Nephron (organoid): ENCODE measurements around the gene LIMCH1.

Source experiments
- H3K27ac Mint-ChIP-seq, 3 experiments: 2 replicates each; pipeline ENCODE4 v1.8.0; 2020; ENCODE audit warnings: mixed read lengths in 3 of 3, mild to moderate bottlenecking in 2 of 3, moderate library complexity in 1 of 3
- H3K27me3 Mint-ChIP-seq: 2 replicates; pipeline ENCODE4 v1.8.0; 2021; ENCODE audit warnings: low read depth, mild to moderate bottlenecking, moderate library complexity, mixed read lengths
- H3K36me3 Mint-ChIP-seq: 2 replicates; pipeline ENCODE4 v1.8.0; 2020; ENCODE audit warnings: low read depth, mixed read lengths
- H3K4me1 Mint-ChIP-seq: 2 replicates; pipeline ENCODE4 v1.8.0; 2020; ENCODE audit warnings: mixed read lengths
- H3K4me3 Mint-ChIP-seq, 3 experiments: 2 replicates each; pipeline ENCODE4 v1.8.0; 2020; ENCODE audit warnings: mild to moderate bottlenecking in 3 of 3, mixed read lengths in 3 of 3, moderate library complexity in 2 of 3
- H3K9me3 Mint-ChIP-seq: 2 replicates; pipeline ENCODE4 v1.8.0; 2020; ENCODE audit warnings: mixed read lengths
- TF ChIP-seq, protein P1 (sequence below), 3 experiments: fragments of 200-600 bp; sonication (generic); IDR thresholded peaks; one replicate each; pipeline ENCODE4 v1.5.0; 2021; ENCODE audit warnings: antibody characterized with exemption in 3 of 3; ENCODE audit not compliant: unreplicated experiment in 3 of 3

LIMCH1 gene

DNA sequence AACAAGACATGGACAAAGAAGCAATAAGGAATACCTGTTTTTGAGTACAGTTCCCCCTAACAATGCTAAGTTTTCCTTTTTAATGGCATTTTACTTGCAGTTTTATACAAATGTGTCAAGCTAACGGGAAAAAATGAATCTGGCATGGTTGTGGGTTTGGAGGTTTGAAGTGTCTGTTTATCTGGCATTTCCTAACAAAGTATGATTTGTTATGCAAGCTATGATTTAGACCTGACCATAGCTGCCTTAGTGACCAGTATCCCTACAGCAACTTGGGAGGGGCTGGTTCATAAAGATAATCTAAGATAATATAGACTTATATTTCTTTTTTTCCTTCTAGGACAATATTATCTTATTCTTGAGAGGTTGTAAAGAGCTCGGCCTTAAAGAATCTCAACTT is 60.6 kb downstream of the LIMCH1 start:
- TF ChIP-seq, protein P1, sequence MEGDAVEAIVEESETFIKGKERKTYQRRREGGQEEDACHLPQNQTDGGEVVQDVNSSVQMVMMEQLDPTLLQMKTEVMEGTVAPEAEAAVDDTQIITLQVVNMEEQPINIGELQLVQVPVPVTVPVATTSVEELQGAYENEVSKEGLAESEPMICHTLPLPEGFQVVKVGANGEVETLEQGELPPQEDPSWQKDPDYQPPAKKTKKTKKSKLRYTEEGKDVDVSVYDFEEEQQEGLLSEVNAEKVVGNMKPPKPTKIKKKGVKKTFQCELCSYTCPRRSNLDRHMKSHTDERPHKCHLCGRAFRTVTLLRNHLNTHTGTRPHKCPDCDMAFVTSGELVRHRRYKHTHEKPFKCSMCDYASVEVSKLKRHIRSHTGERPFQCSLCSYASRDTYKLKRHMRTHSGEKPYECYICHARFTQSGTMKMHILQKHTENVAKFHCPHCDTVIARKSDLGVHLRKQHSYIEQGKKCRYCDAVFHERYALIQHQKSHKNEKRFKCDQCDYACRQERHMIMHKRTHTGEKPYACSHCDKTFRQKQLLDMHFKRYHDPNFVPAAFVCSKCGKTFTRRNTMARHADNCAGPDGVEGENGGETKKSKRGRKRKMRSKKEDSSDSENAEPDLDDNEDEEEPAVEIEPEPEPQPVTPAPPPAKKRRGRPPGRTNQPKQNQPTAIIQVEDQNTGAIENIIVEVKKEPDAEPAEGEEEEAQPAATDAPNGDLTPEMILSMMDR (IDR thresholded peaks at IDR 0.05; ENCODE audit: unreplicated experiment in 3 of 3) = no peak
- Mint-ChIP-seq H3K4me1 (peaks cover 48% of the 10 kb centered on the region), H3K9me3 (no peaks in the 10 kb centered on the region), H3K4me3 (no peak overlapping the region), H3K27ac (peak overlapping the region in 1 of 3 experiments; percentile 82), H3K36me3 (no peaks in the 10 kb centered on the region), H3K27me3 (no peaks in the 10 kb centered on the region)

DNA sequence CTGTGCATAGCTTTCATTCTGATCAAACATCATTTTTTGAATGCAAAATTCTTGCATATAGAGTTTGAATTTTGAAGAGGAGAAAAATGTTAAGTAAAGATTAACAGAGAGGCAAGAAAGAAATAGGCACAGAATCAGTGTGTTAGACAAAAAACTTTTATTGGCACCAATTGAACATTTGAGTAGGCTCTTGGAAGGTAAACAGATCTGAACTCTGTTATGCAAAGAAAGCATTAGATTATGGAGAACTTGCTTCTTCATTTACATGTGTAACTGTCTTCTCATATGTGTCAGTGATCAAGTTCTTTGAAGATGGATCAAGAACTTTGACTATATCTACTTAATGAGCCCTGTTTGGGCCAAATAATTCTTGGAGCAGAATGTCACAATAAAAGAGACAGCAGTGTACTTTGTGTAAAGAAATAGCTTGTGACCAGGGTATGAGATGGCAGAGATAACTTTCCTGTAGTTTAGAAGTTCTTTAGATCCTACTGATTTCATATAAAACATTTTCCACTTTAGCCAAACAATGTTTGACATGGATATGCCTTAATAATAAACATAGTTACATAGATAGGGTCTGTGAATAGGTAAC is 61.3 kb downstream of the LIMCH1 start:
- Mint-ChIP-seq H3K4me1 (peaks cover 41% of the 10 kb centered on the region), H3K9me3 (no peaks in the 10 kb centered on the region), H3K36me3 (no peaks in the 10 kb centered on the region), H3K27me3 (no peaks in the 10 kb centered on the region), H3K27ac (peak overlapping the region; percentile 32 to 82 (median 44)), H3K4me3 (no peak overlapping the region)
- TF ChIP-seq, protein P1 (IDR thresholded peaks at IDR 0.05; ENCODE audit: unreplicated experiment in 3 of 3) = no peak

DNA sequence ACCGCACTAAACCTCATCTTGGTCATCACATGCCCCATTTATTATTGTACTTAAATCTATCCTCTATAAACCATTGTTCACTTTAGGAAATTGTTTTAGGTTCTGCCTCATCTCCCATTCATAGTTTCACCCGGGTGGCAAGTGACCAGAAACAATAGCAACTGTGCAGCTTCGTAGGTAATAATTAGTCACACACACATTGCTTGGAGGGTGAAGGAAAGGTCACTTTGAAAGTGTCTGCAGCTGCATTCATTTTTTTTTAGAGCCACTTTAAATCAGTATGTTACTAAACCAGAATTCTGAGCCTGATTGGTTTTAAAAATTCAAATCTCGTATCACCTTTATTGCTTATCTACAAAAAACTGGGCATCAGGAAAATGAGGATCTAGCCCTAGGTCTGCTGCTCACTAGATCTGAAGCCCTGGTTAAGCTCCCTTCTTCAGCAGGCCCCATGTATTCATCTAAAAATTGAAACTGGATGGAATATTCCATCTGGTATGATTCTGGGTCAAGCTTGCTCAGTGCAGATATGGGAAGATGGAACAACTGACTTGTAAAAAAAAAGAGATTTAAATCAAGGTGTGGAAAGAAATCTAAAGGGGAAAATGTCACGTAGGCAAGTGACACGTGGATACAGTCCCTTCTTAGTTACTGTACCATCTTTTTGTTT is 62.4 kb downstream of the LIMCH1 start:
- Mint-ChIP-seq H3K4me3 (no peak overlapping the region), H3K4me1 (peaks cover 37% of the 10 kb centered on the region), H3K27ac (peak overlapping the region; percentile 50 to 82 (median 67)), H3K27me3 (no peaks in the 10 kb centered on the region), H3K9me3 (no peaks in the 10 kb centered on the region), H3K36me3 (no peaks in the 10 kb centered on the region)
- TF ChIP-seq, protein P1 (IDR thresholded peaks at IDR 0.05; ENCODE audit: unreplicated experiment in 3 of 3) = no peak

DNA sequence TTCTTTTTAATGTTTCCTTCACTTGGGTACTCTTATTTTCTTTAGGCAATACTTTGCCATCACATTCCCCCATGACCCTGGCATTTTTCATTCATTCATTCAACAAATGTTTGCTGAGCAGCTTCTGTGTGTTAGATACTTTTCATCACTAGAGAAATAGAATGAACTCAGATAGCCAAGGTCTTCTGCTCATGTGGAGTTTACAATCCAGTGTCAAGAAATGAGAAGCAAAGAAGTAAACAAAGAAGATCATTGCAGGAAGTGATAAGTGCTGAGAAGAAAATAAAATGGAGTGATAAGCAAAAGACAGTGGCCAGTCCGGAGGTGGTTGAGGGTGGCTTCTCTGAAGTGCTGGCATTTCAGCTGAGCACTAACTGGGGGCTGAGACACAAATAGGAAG is 63.1 kb downstream of the LIMCH1 start:
- Mint-ChIP-seq H3K36me3 (no peaks in the 10 kb centered on the region), H3K9me3 (no peaks in the 10 kb centered on the region), H3K27me3 (no peaks in the 10 kb centered on the region), H3K4me1 (peaks cover 37% of the 10 kb centered on the region), H3K27ac (peak overlapping the region; percentile 1 to 82 (median 22)), H3K4me3 (no peak overlapping the region)
- TF ChIP-seq, protein P1 (IDR thresholded peaks at IDR 0.05; ENCODE audit: unreplicated experiment in 3 of 3) = no peak

DNA sequence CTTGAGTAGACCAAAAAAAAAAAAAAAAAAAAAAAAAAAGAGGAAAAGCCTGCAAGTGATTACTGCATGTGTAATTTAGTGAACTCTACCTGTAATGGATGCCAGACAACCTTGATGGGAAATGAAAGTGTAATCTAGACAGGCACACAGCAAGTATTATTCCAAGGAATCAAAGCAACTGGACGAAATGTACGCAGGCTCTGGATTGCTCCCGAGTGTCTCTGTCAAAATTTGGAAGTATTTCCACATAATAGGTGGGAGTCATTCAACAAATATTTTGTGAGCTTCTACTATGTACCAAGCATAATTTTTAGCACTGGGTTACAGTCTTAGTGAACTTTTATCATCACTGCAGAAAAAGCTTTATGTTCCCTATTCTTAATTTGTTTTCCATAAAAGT is 64.2 kb downstream of the LIMCH1 start:
- H3K27me3 Mint-ChIP-seq = no peaks in the 10 kb centered on the region
- TF ChIP-seq, protein P1 (IDR thresholded peaks at IDR 0.05; ENCODE audit: unreplicated experiment in 3 of 3) = no peak
- peak overlapping the region in 1 of 3 experiments; percentile 82 for H3K27ac Mint-ChIP-seq
- H3K9me3 Mint-ChIP-seq = no peaks in the 10 kb centered on the region
- no peak overlapping the region for H3K4me3 Mint-ChIP-seq
- H3K4me1 Mint-ChIP-seq = peaks cover 37% of the 10 kb centered on the region
- no peaks in the 10 kb centered on the region for H3K36me3 Mint-ChIP-seq
